Left hindlimb (tissue), 1 donor: ENCODE results near the gene PCDHAC2.

Experiments used
- DNase-seq: peaks from one replicate; pipeline ENCODE4 v3.0.0-alpha.2; 2018

PCDHAC2 gene

DNA sequence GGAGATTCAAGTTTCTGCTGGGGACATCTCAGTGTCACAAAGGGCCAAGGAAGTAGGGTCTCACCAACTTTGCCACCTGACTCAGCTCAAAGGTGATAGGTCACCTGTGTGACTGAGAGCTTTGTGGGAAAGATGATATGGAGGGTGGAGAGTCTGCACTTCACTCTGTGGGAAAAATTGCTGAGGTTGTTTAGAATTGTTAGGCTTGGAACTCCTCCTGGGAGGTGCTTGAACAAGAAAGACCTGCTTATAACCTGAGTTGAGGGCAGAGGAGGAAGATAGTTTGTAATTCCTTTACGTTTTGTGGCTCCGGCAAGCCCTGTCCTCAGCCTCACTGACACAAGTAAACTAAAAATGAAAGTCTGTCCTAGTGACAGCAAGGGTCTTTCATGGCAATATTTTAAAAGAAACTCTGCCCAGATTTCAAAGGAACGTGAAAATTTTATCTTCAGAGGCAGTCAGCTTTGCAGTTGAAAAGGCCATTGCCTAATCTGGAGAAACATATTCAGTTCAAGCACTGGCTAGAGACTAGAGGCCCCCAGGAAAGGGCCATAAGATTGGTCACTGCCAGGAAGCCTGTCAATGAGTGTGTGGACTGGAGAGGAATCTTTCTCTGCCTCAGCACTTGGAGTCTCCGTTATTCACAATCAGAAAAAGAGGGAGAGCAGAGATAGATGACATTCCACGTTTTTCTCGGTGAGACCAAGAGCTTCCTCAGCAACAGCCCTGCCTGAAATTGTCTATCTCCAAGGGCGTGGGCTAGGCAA, 23.2 kb downstream of the PCDHAC2 start:
- DNase-seq = no peak

DNA sequence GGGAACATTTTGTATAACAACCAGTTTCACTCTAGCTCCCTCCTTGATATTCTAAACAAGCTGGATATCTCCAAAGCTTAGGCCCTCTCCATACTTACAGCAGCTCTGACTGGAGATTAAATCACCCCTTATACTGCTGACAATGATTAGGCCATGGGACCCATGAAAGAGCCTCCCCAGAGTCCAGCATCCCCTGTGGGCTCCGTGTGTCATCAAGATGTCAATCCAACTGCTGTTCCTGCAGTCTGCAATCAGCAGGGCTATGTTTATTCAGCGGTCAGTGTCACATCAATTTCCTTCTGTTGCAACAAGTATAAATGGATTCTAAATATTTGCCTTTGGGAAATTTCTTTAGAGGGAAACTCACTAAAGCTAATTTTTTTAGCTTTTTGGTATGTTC, 26.6 kb downstream of the PCDHAC2 start:
- DNase-seq = no peak

DNA sequence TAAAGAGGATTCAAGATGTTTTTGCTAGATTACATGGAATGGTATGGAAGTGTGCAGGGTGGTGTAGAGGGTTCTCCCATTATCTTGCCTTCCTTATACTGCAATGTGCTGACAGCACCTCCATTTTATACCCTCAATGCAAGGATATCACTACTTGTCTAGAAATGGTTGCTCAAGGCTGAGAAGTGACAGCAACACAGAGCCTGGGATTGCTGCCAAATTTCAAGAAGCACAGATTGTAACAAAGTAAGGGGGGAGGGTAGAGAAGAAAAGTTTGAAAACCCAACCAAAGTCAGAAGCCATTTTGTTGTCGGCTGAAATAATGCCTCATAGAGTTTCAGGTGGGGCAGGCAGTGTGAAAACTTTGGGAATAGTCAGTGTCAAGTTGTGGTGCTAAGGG, 29.8 kb downstream of the PCDHAC2 start:
- DNase-seq = no peak

DNA sequence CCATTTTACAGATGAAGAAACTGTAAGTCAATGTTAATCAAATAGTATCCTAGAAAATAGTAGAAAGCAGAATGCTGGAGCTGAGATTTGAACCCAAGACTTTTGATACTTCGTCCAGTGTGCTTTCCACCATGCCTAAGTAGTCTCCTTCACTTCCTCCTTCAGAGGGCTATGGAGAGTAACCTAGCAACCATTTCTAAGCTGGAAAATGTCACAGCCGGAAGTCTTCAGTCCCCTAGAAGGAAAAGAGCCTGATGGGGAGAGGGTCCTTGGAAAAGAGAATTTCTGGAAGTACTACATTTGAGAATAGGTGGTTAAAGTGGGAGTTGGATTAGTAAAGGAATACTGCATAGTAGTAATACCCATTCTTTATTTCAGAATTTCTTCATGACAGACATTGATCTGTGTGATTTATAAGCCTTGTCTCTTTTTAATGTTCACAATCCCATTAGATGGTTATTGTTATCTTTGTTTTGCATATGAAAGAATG, 32.7 kb downstream of the PCDHAC2 start:
- DNase-seq = no peak

DNA sequence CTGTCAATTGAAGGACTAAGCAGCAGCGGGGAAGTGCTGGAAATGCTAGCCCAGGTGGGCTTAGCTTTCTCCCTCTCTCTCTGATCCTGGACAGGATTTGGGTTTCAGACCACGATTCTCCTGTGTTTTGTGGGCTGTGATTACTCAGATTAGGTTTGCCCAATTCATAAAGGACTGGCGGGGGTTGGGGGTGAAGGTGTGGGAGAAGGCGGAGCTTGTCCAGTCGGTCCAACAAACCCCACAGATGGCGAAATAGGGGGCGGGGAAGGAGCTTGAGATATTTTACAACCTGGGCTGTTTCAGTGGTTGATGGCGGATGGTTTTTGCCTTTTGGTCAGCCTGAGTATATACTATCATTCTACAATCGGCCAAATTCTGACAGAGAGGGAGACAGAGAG, 35.2 kb downstream of the PCDHAC2 start:
- DNase-seq = no peak

DNA sequence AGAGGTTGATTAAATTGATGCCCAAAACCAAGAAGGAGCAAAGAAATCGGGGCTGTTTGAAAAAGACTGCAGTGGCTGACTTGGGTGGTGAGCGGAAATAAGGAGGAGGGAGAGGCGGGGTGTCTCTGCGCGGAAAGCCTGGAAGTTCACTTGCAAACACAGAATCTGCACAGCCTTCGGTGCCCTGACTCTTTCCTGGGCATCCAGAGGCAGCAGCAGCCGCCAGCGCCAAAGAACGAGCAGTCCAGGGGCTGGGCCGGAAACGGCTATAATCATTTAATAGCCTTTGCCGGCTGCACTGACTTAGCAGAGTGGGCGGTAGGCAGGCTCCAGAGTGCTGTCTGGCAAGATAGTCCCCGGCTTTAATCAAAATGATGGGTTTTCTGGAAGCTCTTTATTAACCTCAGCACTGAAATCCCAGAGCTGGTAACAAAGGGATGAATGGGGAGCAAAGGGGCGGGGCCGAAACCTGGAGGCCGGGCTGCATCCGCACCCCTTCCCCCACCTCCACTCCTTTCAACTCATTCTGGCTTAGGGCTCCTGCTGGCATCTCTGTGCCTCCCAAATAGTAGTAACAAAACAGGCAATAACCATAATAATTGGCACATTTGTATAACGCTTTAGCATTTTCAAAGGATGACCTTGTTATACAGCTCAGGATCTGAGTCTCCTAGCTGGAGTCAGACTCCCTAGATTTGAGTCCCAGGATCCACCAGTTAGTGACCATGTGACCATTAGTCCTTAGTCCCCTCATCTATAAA, 35.7 kb downstream of the PCDHAC2 start:
- DNase-seq = peak; percentile 38

DNA sequence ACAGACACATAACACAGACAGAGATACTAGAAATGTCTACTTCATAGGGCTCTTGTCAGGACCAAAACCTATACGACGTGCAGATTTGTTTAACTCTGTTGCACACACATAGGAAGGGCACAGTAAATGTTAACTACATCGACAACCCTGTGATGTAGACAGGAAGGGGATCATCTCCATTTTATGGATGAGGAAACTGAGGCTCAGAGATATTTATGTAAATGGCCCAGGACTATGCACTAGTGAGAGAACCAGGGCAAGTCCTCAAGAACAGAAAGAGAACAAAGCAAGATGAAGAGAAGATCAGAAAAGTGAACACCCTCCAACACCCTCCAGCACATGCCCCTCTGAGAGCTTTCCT, 36.3 kb downstream of the PCDHAC2 start:
- DNase-seq = no peak

DNA sequence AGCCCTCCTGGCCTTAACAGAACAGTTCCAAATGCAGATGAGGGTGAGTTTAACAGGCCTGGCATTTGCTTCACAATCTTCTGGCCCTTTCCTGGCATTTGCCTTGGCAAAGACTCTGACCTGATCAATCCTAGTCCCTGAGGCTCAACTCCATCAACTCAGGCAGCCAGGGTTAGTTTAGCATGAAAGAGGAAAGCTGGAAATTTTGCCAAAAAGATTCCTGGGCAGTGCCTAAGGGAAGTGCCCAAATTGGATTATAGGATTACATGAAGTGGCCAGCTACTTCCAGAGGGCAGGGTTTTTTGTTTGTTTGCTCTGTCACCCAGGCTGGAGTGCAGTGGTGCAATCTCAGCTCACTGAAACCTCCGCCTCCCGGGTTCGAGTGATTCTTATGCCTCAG, 36.8 kb downstream of the PCDHAC2 start:
- no peak for DNase-seq

DNA sequence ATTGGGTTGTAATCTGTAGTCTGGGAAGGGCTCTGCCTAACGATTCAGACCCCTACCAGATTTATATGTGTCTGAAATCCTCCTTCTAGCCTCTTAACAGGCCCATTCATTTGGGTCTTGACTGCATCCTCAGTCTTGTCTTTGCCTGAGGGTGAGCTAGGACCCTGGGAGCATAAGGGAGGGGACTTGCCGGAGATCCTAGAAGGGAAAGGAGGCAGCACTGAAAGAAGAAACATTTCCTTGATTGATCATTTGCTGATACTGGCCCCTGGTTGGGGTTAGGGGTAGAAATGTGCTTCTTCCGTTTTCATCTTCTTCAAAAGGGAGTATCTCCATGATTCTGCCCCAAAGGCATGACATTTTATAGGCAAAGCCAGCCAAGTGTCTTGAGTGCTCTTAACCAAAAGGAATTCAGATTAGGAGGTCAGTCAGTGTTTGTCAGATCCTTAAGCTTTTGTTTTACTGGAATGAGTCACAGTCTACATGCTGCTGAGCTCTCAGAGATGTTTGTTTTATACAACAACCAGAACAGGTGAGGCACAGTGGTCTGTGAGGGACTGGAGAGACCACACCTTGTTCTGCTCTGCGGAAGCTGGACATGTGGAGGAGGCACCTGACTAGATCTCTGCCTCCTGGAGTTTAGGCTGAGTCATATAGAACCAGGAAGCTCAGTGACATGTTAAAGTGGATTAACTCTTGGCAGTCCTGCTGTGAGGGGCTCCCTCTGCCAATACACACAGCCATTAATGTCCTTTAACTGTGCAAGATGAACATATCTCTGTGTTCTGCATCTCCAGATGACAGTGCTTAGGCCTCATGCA, 37.7 kb downstream of the PCDHAC2 start:
- DNase-seq = no peak

DNA sequence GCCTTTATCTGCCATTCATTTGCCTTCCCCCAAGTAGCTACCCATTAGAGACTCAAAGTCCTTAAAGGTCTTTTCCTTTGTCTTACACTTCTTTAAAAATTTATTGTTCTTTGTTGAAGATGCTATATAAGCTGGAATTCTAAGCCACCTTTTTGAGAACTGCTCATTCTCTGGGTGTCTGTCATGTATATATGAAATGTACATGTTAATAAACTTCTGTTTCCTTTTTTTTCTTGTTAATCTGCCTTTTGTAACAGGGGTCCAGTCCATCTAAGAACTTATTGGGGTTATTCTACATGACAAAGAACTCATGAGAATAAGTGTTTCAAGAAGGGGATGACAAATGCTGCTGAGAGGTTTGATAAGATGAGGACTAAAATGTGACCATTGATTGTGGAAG, 41.5 kb downstream of the PCDHAC2 start:
- DNase-seq = no peak

DNA sequence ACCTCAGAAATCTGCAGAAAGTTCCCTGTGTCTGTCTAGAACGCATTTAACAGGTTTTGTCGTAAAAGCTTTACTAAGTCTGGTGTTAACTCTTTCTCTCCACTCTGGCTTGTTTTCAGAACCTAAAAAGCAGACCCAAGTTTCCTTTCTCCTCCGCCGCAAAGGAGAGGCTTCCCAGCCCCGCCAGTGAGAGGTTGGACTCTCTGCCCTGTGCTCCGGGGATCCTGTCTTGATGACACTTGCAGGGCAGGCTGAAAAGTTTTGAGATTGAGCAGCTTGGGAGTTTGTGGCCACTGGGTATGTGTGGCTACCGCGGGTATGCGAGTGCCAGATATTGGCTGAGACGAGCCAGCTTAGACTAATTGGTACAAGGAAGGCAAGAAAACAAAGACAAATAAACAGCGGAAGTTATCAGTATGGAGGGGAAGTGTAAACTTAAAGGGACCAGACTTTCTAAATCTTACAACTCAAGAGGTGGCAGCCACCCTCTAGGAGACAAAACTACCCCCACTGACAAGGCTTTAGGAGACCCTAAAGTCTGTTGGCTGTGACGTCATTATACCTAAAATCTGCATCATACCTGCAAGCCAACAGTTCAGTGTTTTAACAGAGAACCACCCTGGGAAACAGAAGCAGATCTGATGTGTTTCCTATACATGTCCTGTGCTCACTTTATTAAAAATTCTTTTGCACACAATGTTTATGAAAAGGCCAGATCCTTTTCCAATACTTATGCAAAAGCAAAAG, 43.9 kb downstream of the PCDHAC2 start:
- DNase-seq = no peak

DNA sequence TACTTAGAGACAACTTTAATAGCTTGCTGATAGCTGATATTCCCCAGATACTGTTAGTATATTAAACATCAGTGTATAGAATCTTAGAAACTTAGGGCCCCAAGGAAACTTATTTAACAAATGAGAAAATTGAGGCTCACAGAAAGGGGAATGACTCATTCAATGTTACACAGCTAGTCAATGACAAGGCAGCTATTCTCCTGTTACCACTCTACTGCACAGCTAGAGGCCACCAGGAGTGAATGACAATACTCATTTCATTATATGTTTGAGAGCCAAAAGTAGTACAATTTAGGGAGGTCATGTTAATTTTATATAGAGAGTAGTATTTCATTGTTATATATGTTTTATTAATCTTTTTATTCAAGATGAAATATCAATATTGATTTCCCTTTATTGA, 51.7 kb downstream of the PCDHAC2 start:
- DNase-seq = no peak
